Measurements from ENCODE around the gene GBE1. TPM values are rescaled to one million over a fixed set of nuclear protein-coding genes. Genes with fewer than 3 reads are reported as not detected.

GBE1 gene
- total and polyA plus RNA-seq, 11 donors, result 32.3 to 204 (median 95.9) TPM

- H3K4me3 ChIP-seq, result no peak overlapping the region
- H3K27me3 ChIP-seq, result no peaks in the 10 kb centered on the region
- ATAC-seq (no peak), DNase-seq (no peak)
- intact Hi-C loops (cut with DNase I), result loop anchor here in 1 of 10 donors (10.0 kb wide), 1 partner anchor 334 kb away; no protein-coding TSS in a partner anchor
- TF ChIP-seq, protein P1, sequence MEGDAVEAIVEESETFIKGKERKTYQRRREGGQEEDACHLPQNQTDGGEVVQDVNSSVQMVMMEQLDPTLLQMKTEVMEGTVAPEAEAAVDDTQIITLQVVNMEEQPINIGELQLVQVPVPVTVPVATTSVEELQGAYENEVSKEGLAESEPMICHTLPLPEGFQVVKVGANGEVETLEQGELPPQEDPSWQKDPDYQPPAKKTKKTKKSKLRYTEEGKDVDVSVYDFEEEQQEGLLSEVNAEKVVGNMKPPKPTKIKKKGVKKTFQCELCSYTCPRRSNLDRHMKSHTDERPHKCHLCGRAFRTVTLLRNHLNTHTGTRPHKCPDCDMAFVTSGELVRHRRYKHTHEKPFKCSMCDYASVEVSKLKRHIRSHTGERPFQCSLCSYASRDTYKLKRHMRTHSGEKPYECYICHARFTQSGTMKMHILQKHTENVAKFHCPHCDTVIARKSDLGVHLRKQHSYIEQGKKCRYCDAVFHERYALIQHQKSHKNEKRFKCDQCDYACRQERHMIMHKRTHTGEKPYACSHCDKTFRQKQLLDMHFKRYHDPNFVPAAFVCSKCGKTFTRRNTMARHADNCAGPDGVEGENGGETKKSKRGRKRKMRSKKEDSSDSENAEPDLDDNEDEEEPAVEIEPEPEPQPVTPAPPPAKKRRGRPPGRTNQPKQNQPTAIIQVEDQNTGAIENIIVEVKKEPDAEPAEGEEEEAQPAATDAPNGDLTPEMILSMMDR (IDR thresholded peaks at IDR 0.05), result no peak
- TF ChIP-seq POLR2A (IDR thresholded peaks at IDR 0.05), result no peak
- H3K4me1 ChIP-seq, result no peaks in the 10 kb centered on the region
- peaks cover 0 to 35% (median 4%) of the 10 kb centered on the region in 9 donors for H3K36me3 ChIP-seq
- no peak overlapping the region for H3K27ac ChIP-seq
- no peaks in the 10 kb centered on the region for H3K9me3 ChIP-seq
These were observed 123.0 kb downstream of the GBE1 start for GRCh38 chr3:81638480-81638879.

DNA sequence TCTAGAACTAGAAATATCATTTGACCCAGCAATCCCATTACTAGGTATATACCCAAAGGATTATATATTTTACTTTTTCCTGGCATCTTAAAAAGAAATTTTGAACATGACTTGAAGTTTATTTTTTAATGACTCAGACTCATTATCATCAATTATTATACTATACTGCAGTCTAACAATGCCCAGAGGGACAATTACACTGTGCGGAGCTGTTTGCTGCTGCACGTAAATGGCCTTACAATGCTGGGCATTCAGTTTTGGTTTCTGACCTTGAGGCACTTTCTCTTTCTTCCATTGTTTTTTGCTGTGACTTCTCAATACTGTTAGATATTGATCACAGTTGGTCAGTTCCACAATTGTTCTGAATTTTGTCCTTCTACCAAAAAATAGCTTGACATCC lies 128.8 kb downstream of the GBE1 start:
- intact Hi-C loops (cut with DNase I), result loop anchor here in 1 of 10 donors (10.0 kb wide), 1 partner anchor 328 kb away; no protein-coding TSS in a partner anchor
- no peaks in the 10 kb centered on the region for H3K27me3 ChIP-seq
- peaks cover 0 to 38% (median 4%) of the 10 kb centered on the region in 9 donors for H3K36me3 ChIP-seq
- H3K4me3 ChIP-seq, result no peak overlapping the region
- H3K9me3 ChIP-seq, result peaks cover 0 to 9% (median 0%) of the 10 kb centered on the region in 12 donors
- no peak for ATAC-seq
- H3K27ac ChIP-seq, result no peak overlapping the region
- WGBS, 4 donors, result 91 to 98% (median 98%) methylated on average over 2 of the region's 2 CpGs
- H3K4me1 ChIP-seq, result no peaks in the 10 kb centered on the region
- DNase-seq, result no peak
- TF ChIP-seq, protein P1 (IDR thresholded peaks at IDR 0.05), result no peak
- TF ChIP-seq POLR2A (IDR thresholded peaks at IDR 0.05), result no peak

DNA sequence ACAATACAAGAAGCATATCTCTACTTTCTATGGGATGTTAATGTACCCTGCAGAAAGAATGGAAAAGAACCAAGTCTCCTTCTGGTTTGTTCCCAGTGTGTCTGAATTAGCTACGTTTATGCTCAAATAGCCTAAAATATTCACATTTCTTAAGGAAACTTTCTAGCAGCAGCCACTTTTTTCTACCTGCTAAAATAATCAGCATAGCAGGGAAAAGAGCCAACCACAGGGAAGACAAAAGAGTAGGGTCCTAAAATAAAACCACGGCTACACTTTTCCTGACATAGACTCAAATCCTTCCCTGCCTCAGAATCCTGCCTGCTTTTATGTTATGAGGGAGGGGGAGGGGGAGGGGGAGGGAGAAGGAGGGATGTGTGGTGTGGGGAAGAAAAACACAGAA lies 136.7 kb downstream of the GBE1 start:
- Histone ChIP-seq H3K4me1 (peaks cover 0 to 19% (median 6%) of the 10 kb centered on the region in 12 donors), H3K9me3 (peaks cover 0 to 6% (median 0%) of the 10 kb centered on the region in 12 donors), H3K27me3 (no peaks in the 10 kb centered on the region), H3K4me3 (no peak overlapping the region), H3K27ac (no peak overlapping the region), H3K36me3 (peaks cover 0 to 16% (median 6%) of the 10 kb centered on the region in 9 donors)
- no peak for ATAC-seq
- WGBS, 4 donors, result 31 to 37% (median 34%) methylated on average over 2 of the region's 2 CpGs
- DNase-seq, result no peak
- TF ChIP-seq POLR2A (IDR thresholded peaks at IDR 0.05), result no peak
- TF ChIP-seq, protein P1 (IDR thresholded peaks at IDR 0.05), result no peak
- intact Hi-C loops (cut with DNase I), result no loop called here

GRCh38 chr3:81622395-81622794 lies 139.1 kb downstream of the GBE1 start:
- Histone ChIP-seq H3K4me3 (no peak overlapping the region), H3K4me1 (peaks cover 0 to 19% (median 6%) of the 10 kb centered on the region in 12 donors), H3K9me3 (no peaks in the 10 kb centered on the region), H3K27me3 (no peaks in the 10 kb centered on the region), H3K36me3 (peaks cover 0 to 21% (median 4%) of the 10 kb centered on the region in 9 donors), H3K27ac (no peak overlapping the region)
- TF ChIP-seq POLR2A (IDR thresholded peaks at IDR 0.05), result no peak
- TF ChIP-seq, protein P1 (IDR thresholded peaks at IDR 0.05), result no peak
- DNase-seq (no peak), ATAC-seq (no peak)
- 85 to 92% (median 92%) methylated on average over 4 of the region's 4 CpGs for WGBS, 4 donors
- intact Hi-C loops (cut with DNase I), result no loop called here
